PFSK-1 (cell line): ENCODE results near the gene HCN2.

Experiments
- FOXP2 ChIP-seq: optimal IDR thresholded peaks from 2 replicates; pipeline ENCODE3; 2011; ENCODE audit warnings: borderline replicate concordance, control low read depth, inconsistent platforms; ENCODE audit not compliant: insufficient read depth; ENCODE audit errors: extremely low read length, extremely low read depth
- POLR2AphosphoS5 ChIP-seq: IDR thresholded peaks from 2 replicates; pipeline ENCODE4 v1.6.1; 2012; ENCODE audit warnings: low read depth, mild to moderate bottlenecking, control low read depth, low read length, moderate library complexity
- SIN3A ChIP-seq: IDR thresholded peaks from 2 replicates; pipeline ENCODE4 v1.6.1; 2012; ENCODE audit warnings: mild to moderate bottlenecking, low read length, moderate library complexity, borderline replicate concordance; ENCODE audit not compliant: insufficient read depth
- TAF1 ChIP-seq: IDR thresholded peaks from 2 replicates; pipeline ENCODE4 v1.6.1; 2012; ENCODE audit warnings: low read length, control low read depth, borderline replicate concordance; ENCODE audit not compliant: insufficient read depth
- TF ChIP-seq, protein P1 (sequence below), 2 experiments: IDR thresholded peaks; 2 replicates each; pipeline versions ENCODE4 v1.6.1 to v1.8.0; 2011 to 2012; ENCODE audit warnings: low read depth in 2 of 2, low read length in 2 of 2, control low read depth in 1 of 2, inconsistent platforms in 1 of 2, mild to moderate bottlenecking in 1 of 2, moderate library complexity in 1 of 2; ENCODE audit not compliant: insufficient read depth in 1 of 2

Gene HCN2

DNA sequence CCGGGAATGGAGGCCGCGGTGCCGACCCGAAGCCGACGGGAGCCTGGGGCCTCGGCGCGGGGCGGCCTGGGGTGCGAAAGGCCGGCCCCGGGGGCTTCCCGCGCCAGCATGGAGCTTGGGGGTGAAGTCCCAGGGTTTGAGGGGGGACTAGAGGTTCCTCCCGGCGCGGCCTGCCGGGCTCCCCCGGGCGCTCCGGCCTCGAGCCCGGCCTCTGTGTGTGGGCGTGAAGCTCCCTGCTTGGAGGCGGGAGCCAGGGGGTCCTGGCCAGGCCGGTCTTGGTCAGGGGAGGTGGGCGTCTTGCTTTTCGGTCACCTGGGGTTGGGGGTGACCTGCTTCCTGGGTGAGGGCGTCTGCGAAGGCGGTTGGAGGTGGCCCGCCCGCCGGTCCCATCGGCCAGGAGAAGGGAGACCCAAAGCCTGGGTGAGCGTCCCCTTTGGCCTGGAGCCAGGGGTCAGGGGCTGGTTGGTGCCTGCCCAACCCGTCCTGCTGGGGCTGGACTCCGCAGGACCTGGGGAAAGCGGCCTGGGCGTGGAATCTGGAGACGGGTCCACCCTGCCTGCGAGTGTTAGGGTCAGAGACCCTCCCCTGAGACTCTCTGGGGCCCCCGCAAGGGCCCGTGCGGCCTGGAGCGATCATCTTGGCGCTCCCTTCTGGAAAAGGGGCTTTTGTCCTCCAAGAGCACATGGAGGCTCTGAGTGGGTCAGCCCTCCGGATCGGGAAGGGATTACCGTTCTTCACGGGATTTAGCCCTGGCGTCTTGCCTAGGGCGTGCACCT lies 16.8 kb upstream of the HCN2 start:
- TF ChIP-seq, protein P1, sequence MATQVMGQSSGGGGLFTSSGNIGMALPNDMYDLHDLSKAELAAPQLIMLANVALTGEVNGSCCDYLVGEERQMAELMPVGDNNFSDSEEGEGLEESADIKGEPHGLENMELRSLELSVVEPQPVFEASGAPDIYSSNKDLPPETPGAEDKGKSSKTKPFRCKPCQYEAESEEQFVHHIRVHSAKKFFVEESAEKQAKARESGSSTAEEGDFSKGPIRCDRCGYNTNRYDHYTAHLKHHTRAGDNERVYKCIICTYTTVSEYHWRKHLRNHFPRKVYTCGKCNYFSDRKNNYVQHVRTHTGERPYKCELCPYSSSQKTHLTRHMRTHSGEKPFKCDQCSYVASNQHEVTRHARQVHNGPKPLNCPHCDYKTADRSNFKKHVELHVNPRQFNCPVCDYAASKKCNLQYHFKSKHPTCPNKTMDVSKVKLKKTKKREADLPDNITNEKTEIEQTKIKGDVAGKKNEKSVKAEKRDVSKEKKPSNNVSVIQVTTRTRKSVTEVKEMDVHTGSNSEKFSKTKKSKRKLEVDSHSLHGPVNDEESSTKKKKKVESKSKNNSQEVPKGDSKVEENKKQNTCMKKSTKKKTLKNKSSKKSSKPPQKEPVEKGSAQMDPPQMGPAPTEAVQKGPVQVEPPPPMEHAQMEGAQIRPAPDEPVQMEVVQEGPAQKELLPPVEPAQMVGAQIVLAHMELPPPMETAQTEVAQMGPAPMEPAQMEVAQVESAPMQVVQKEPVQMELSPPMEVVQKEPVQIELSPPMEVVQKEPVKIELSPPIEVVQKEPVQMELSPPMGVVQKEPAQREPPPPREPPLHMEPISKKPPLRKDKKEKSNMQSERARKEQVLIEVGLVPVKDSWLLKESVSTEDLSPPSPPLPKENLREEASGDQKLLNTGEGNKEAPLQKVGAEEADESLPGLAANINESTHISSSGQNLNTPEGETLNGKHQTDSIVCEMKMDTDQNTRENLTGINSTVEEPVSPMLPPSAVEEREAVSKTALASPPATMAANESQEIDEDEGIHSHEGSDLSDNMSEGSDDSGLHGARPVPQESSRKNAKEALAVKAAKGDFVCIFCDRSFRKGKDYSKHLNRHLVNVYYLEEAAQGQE (IDR thresholded peaks at IDR 0.05; ENCODE audit: insufficient read depth in 1 of 2, low read depth in 2 of 2, low read length in 2 of 2), result no peak
- TF ChIP-seq SIN3A (no peak), FOXP2 (no peak), TAF1 (no peak; the same call in 1 of the 2 replicates), POLR2AphosphoS5 (no peak; the same call in 1 of the 2 replicates)

- TF ChIP-seq POLR2AphosphoS5, result no peak
- TF ChIP-seq, protein P1 (IDR thresholded peaks at IDR 0.05; ENCODE audit: insufficient read depth in 1 of 2, low read depth in 2 of 2, low read length in 2 of 2), result no peak
- no peak for TF ChIP-seq SIN3A
- no peak for TF ChIP-seq TAF1
Observed at GRCh38 chr19:573519-573825, 16.2 kb upstream of the HCN2 start.

GRCh38 chr19:574658-575526 lies 14.8 kb upstream of the HCN2 start:
- TF ChIP-seq SIN3A, result 0 out of 2 replicates have a peak, but pooled peaks have one; percentile 7
- TF ChIP-seq, protein P1 (IDR thresholded peaks at IDR 0.05; ENCODE audit: insufficient read depth in 1 of 2, low read depth in 2 of 2, low read length in 2 of 2), result no peak

- TF ChIP-seq SIN3A (no peak), POLR2AphosphoS5 (no peak), TAF1 (no peak), FOXP2 (no peak)
- TF ChIP-seq, protein P1 (IDR thresholded peaks at IDR 0.05; ENCODE audit: insufficient read depth in 1 of 2, low read depth in 2 of 2, low read length in 2 of 2), result no peak
Observed at GRCh38 chr19:575527-576506, 13.9 kb upstream of the HCN2 start.
